HG03045 (cell line): ENCODE data around the gene GGCX.
A peak's percentile ranks its signal among the peaks of the same experiment; 100 is the strongest.

Experiments used
- ATAC-seq: cut with Tn5 transposase; IDR thresholded peaks from one replicate; pipeline ENCODE4 v1.9.1; 2021; ENCODE audit warnings: mild to moderate bottlenecking, moderate library complexity; ENCODE audit not compliant: unreplicated experiment

The GGCX gene

DNA sequence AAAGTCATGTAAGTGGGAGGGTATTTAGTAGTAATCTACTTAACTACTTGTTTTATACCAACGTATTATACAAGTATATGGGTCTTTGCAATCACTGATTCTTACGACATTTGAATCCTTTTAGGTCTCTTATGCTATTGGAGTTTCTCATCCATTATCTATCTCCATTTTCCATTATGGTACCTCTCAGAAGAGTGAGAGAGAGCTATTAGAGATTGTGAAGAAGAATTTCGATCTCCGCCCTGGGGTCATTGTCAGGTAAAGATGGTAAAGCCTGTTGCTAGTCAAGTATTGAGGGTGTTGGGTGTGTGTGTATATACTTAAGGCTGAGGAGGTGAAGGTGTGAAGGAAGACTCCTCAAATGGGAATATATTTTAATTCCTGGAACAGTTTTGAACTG is 18.5 kb downstream of the GGCX start:
- no peak for ATAC-seq

DNA sequence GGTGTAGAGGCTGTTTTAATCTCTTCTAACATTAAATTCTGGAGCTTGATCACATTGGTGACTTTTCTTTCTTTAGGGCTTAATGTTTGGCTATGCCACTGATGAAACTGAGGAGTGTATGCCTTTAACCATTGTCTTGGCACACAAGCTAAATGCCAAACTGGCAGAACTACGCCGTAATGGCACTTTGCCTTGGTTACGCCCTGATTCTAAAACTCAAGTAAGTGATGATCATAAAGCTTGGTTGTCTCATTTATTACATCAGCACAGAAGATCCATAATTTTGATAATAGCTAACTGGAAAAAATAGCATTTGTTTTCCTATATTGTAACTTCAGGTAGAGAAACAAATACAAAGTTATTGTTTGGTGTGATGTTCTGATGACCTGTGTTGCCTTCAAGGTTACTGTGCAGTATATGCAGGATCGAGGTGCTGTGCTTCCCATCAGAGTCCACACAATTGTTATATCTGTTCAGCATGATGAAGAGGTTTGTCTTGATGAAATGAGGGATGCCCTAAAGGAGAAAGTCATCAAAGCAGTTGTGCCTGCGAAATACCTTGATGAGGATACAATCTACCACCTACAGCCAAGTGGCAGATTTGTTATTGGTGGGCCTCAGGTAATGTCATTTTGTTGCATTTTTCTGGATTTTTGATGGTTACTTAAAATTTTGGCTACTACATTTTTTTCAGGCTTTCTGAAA is 19.4 kb downstream of the GGCX start:
- no peak for ATAC-seq

DNA sequence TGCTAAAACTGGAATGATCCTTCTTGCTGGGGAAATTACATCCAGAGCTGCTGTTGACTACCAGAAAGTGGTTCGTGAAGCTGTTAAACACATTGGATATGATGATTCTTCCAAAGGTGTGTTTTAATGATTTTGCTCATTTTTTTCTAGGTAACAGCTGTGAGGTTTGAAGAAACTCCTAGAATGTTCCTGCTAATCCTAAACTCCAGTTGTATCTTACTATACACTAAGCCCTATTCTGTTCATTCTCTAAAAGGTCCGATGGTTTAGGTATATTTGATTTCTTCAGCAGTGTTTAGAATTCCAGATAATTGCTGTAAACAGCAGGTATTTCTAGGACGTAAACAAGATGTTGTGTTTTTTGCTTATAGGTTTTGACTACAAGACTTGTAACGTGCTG is 20.0 kb downstream of the GGCX start:
- ATAC-seq: no peak

DNA sequence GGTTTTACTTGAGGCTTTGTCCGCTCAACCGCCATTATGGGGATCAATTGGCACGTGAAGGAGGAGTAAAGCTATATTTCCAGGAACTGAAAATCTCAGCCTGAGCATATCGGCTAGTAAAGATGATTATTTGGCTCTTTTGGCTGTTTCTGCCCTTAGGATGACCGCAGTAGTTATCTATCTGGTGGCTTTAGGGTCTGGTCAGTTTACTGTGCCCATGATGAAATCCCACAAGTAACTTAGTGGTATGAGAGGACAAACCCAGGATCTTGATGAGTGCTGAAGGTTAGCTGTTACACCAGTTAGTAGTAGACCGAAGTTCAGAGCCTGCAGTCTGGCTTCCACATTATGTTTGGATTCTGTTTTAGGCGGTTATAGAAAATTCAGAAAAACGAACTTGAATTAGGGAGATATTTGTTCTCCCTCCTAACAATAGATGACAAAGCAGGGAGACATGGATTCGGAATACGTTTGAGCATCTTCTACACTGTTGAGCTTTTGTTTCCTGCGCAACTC is 21.1 kb downstream of the GGCX start:
- ATAC-seq: no peak

DNA sequence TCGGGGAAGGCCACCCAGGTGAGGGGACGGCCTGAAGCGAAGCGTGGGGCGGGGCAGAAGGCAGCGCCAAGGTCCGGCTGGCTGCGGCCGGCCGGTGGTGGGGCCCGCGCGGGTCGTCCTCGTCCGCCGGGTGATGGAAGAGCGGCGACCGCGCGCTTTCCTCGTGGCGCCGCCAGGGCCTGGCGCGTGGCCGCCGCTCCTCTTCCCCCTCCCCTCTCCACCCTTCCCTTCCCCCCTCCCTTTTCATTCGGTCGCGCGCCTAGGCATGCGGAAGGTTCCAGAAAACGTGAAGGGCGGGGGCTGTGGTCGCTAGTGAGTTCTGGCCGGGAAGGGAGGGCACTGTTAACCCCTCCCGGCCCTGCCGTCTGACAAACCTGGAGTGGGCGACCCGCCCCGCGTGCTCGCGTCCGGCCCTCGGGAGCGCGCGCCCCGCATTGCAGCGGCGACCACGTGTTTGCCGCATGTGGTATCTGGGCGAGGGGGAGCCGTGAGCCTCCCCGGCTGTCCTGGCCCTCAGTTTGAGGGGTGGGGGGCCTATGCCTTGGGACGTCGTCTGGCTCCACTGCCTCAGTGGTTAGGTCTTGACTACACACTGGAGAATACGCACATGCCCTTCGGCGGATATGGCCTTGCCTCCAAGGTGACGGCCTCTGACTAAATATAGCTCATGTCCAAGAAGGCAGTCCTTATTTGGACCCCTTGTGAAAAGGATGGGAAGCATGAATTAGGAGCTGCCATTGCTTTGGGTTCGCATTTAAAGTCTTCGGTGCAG is 21.7 kb downstream of the GGCX start:
- ATAC-seq: peak; percentile 35

DNA sequence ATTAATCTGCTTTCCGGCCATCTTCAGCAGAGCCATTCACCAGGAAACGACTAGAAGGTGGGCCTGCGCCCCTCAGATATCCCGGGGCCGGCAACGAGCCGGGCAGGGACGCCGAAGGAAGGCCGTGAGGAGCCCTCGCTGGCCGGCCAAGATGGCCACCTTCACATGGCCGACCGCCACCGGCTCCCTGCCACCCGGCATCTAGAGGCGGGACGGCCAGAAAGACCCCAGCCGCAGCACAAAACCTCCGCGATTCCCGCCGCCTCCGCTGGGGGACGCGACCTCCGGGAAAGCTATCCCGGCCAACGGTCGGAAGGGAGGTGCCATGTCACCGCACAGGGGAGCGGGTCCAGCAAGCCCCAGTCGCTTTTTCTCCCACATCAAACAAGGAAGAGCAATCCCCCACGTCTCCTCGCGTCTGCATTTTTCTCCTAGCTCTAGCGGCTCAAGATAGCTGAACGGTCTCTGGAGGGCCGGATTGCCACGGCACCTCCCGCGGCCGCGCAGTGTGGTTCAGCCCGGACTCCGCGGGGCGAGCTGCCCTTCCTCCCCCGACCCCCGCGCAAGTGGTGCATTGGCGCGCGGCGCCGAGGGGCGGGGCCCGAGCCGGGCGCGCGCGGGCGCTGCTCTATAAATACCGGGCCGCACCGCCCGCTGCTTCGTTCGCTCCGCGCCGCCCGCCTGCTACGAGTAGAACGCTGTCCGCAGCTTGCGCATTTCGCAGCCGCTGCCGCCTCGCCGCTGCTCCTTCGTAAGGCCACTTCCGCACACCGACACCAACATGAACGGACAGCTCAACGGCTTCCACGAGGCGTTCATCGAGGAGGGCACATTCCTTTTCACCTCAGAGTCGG is 22.6 kb downstream of the GGCX start, which contains the start of gene MAT2A:
Gene MAT2A, plus strand, starts transcription at position 662 of the 854 bp plus-strand sequence. Its CDS starts 120 bp downstream, at position 782.
- ATAC-seq: peak; percentile 73

DNA sequence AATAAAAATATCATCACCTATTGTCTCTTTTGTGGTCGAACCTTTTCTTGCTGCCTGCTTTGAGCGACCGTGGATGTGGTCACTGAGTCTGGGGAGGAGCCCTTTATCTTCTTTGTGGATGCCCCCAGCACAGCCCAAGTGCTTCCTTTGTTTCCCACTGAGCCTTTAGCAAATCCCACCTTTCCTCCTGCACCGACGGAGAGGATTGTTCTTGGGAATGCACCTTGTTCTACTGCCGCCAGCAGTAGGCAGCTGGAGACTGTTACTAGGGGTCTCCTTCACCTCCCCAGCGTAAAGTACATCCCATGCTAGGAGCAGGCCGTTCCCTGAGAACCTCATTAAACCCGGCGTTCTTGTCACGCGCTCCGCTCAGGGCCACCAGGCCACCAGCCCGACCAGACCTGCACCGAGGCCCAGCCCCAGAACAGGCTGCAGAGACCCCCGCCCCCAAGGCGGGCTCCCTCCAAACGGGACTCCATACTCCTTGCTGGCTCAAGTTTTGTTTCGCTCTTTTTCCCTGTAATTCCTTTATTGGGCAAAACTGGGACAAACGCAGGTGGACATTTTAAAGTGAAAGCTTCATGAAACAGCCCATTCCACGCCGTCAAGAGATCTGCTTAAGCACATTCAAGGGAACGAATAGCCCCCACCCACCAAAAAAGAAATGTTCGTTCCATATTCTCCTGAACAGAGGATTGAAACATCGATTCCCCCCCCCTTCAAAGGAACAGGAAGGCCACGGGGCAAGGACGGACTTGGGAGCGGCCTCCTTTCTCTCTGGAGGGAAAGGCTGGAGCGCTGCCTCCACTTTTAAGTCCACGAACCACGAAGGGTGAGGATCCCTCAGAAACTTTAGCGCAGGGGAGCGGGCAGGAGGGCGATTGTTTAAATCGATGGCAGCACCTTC is 23.4 kb downstream of the GGCX start:
- no peak for ATAC-seq

DNA sequence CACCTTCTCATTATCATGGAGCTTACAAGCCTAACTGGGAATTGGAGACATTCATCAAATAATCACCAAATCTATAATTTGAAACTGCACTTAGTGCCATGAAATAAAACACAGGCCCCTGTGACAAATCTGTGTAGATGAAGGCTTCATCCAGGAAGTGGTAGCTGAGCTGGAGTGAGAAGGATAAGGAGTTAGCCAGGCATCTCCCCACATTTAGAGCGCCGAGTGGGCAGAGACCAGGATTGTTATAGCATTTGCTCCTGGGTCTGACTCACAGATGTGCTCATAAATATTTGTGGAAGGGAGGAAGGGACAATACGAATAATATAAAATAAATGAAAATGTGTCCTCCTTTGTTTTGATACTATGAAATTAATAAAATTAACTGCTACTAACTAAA is 24.8 kb downstream of the GGCX start:
- ATAC-seq: no peak

DNA sequence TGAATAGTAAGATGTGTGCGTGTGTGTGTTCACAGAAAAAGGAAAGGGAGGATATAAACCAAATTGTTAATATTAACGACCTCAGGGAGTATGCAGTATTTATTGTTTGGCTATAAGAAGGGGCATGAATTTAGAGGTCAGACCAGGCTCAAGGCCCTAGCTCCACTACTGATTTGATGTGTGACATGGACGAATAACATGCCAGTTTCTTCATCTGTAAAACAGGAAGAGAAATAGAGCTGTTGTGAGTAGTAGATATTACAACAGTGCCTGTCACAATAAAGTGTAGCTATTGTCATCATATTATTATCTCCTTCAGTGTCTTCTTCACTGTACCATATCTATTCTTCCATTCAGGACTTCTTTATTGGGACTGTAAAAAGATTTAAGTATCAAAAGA is 26.4 kb downstream of the GGCX start:
- ATAC-seq: no peak

DNA sequence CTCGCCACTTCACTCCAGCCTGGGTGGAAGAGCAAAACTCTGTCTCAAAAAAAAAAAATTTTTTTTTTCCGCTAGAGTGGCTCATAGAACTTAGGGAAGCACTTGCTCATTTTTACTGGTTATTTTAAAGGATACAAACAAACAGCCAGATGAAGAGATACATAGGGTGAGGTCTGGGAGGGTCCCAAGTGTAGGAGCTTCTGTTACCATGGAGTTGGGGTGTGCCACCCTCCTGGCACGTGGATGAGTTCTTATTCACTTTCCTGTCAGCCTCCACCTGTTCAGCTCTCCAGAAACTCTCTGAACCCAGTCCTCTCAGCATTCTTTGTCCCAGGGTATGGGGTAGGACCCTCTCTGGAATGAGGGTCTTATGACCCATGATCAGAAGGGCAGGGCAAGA is 27.2 kb downstream of the GGCX start:
- ATAC-seq: no peak

DNA sequence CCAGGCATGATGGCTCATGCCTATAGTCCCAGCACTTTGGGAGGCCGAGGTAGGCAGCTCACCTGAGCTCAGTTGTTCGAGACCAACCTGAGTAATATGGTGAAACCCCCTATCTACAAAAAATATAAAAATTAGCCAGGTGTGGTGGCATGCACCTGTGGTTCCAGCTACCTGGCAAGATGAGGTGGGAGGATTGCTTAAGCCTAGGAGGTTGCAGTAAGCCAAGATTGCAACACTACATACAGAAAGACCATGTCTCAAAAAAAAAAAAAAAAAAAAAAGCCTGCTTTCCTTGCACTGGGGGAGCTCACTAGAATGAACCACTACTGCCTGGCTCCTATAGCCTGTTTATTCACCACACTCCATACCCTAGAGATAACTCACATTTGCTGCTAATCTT is 29.7 kb downstream of the GGCX start:
- ATAC-seq: no peak

DNA sequence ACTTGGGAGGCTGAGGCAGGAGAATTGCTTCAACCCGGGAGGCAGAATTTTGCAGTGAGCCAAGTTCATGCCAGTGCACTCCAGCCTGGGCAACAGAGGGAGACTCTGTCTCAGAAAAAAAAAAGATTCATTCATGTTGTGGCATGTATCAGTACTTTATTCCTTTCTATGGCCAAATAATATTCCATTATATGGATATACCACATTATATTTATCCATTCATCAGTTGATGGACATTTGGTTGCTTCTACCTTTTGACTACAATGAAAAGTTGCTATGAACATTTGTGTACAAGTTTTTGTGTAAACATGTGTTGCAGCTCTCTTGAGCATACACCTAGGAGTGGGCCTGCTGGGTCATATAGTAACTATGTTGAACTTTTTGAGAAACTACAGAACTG is 31.5 kb downstream of the GGCX start:
- ATAC-seq: no peak

DNA sequence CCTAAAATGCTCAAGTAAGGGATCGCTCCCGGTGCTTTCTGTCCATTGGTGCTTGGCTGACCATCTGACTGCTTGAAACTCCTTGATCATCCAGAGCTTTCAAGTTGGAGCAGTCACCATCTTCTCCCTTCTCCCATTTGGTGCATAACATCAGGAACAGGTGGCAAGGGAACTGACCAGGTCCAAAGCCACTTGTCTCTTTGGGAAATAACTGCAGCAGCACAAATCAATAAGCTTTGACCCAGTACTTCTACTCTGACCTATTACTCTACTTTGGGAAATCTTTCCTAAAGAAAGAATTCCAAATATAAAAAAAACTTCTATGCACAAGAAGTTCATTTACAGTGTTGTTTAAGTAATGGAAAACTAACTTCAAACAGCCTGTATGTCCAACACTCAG is 32.9 kb downstream of the GGCX start:
- ATAC-seq: no peak

DNA sequence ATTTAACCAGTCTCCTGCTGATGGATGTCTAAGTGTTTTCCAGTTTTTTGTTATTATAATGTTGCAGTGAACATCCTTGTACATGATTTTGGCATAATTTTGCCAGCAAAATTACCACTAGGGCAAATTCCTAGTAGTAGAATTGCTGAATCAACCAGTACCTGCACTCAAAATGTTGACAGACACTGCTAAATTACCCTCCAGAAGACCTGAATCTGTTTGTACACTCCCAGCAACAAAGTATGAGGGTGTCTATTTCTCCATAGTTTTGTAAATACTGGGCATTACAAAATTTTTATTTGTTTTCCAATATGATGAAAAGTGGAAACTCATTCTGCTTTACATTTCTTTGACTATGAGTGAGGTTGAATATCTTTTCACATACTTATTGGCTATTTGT is 33.5 kb downstream of the GGCX start:
- ATAC-seq: no peak

DNA sequence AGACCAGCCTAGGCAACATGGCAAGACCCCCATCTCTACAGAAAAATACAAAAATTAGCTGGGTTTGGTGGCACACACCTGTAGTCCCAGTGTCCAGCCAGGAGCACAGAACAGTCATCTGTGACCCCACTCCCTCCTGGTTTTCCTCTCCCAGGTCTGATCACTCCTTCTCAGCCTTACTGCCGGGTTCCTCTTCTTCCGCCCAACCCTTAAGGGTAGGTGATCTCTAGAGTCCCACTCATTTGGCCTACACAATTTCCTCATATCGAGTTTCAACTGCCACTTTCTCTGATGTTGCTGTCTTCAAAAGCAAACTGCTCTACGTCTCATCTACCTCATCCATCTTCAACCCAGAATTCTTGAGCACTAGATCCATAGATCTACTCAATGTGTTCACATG is 35.7 kb downstream of the GGCX start:
- ATAC-seq: no peak

DNA sequence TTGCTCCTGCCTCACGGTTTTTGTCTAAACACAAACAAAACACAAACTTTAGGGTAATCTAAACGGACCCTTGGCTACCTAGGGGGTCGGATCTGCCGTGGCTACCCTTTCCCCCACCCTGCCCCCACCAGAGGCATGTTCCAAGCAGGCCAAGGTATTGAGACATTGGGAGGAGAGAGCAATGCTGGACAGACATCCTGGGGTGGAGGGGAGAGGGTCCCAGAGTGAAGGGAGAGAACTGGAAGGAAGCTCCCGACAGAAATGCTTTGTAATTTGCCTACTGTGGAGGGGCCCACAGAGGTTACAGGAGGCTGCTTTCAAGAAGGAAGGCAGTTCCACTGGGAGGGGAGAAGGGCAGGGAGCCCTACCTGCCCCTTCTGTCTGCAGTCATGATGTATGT is 36.3 kb downstream of the GGCX start:
- ATAC-seq: no peak

DNA sequence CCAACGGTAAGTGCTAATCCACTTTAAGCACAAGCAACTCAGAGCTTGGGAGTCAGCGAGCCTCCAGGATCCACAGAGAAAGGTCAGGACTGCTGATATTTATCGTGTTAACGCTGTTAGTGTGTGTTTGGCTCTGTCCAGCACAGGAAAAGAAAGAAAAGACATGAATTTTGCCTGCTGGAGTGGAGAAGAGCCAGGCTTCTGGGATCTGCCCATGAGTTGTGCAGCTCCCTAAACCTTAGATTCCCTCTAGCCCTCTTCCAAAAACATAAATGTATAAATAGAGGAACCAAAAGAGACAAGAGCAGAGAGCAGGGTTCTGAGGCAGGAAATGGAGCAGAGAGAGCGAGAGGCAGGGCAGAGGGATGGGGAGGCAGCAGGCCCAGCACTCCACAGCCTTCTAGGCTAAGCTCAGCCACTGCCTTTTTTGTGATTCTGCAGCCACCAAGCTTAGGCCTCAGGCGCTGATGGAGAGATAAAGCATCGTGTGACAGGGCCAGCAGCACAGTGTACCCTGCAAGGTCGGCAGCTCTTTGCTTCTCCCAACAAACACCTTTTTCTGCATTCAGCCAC is 36.9 kb downstream of the GGCX start:
- ATAC-seq: no peak

DNA sequence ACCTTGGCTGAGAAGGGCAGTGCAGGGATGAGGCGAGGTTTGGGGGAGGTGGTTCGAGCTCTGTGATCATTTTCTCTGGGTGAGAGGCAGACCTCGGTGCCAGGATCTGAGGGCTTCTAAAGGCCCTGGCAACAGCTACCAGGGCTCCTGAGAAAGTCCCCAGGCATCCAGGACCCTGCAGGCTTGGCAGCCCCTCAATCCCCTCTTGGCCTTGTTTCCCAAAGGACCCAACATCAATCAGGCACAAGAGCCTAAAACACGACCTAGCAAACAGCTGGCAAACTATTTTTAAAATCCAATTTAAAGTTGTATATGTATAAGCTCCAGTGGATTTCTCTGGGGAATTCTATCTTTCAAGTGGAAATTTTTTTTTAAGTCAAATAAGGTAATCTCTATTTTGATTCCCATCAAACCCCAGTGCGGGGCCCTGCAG is 37.4 kb downstream of the GGCX start:
- no peak for ATAC-seq

DNA sequence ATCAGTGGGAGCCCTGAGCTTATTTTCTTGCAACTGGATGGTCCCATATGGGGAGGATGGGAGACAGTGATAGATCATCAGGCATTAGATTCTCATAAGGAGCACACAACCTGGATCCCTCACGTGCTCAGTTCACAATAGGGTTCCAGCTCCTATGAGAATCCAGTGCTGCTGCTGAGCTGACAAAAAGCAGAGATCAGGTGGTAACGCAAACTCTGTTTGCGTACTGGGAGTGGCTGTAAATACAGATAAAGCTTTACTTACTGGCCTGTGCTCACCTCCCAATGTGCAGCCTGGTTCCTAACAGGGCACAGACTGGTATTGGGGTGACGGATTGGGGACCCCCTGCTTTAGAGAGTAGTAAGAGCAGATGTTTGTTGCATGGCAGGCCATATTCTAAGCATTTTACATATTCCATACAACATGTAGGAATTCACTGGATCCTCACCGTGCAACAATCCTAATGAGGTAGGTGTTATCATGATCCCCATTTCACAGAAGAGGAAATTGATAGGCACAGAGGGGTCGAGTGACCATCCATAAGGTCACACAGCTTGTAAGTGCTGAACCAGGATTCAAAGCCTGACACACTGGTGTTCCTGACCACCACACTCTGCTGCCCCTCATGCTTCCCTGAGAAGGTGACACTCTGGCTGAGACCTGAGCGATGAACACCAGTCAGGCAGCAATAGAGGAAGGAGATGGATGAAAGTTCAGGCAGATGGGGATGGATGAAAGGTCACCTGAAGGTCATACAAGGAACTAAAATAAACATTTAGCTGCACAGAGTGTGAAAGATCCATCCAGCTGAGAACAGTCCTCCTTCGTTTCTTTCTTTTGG is 38.0 kb downstream of the GGCX start:
- no peak for ATAC-seq
